NCI-H187 (cell line): ENCODE data around the gene LTK.

Source experiments
- DNase-seq, 2 experiments: peaks; one replicate each; lab custom pipeline; 2025; lab: John Stamatoyannopoulos, UW

The LTK gene

DNA sequence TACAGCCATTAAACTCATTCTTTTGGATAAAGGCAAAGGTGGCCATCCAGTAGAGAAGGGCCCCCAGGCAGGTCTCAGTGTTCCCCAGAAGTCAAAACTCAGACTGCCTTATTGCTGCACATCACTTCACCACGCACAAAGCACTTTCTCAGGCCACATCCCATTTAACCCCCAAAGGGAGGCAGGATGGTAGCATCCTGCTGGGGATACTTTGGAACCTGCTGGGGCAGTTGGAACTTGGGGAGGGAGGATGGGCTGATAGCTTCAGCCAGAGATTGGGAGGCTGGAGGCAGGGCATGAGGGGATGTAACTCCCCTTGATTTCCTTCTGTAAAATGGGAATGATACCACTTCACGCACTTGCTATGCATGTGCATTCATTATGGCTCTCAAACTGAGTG is 15.0 kb downstream of the LTK start:
- no peak for DNase-seq

GRCh38 chr15:41495736-41496599 is 17.7 kb downstream of the LTK start:
- DNase-seq: no peak

DNA sequence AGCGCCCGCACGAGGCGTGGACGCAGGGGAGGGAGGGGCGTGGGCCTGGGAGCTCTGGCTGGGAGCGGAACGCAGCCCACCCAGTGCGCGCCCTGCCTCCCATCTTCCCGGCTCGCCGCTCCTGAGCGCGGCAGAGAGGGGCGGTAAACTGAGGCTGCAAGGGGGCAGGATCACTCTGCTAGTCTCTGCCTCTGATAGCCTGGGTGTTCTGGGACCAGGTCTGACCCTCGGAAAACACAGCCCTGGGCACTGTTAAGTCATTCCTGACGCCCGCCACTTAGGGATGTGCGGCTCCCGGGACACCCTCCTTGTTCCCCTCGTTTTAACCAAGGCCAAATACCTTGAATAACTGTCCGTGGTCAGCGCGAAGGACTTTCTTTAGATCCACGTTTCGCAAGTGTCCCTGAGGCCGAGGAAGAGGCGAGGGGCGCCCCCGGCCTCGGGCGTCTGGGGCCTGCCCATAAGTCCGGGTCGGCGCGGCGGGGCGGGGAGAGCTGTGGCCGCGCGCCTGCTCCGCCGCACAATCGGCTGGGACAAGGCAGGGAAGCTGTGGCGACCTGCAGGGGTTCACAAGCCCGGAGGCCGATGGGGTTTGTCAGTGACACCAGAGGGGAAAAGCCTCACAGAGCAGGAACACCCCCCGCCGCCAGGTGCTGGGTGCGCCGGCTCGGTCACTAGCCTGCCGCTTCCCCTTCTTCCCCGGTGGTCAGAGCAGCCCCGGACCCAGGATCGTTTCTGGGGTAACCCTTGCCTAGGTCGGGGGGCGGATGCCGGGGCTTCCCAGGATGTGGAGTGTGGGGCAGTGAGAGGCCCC is 18.5 kb downstream of the LTK start:
- DNase-seq: no peak

DNA sequence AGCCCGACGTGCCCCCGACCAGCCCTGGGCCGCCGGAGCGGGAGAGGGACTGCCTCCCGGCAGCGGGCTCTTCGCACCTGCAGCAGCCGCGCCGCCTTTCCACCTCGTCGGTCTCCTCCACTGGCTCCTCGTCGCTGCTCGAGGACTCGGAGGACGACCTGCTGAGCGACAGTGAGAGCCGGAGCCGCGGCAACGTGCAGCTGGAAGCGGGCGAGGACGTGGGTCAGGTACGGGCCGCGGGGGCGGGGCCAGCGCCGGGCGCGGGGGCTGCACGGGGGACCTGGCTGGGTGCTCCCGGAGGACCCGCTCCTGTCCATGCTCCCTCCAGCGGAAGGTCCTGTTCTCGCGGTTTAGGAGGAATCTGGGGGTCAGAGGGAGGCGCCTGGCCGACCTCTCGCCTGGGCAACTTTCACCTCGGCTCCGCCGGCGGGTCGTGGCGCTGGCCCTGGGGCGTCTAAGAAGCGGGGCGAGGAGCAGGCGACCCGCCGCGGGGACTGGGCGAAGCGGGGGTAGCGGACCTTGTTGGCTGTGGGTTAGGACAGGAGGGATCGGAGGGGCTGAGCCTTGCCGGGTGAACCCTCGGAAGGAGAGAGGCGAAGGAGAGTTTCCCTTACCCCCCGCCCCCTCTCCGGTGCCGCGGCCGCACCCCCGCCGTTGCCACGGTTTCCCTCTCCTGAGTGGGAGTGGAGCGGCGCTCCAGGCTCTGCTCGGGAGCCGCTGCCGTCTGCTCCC is 19.3 kb downstream of the LTK start:
- DNase-seq: no peak

DNA sequence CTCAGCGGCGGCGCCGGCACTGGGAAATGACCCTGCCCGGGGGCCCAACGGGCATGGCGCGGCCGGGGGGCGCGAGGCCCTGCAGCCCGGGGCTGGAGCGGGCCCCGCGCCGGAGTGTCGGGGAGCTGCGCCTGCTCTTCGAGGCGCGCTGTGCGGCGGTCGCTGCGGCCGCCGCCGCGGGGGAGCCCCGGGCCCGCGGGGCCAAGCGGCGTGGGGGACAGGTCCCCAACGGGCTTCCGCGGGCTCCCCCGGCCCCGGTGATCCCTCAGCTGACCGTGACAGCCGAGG is 19.8 kb downstream of the LTK start:
- DNase-seq: no peak

- no peak for DNase-seq
Measured at GRCh38 chr15:41493205-41493901, 20.3 kb downstream of the LTK start, which contains the start of gene ITPKA. Gene ITPKA (plus strand): TSS chr15:41493874. CDS start chr15:41493928, 54 bp downstream.

DNA sequence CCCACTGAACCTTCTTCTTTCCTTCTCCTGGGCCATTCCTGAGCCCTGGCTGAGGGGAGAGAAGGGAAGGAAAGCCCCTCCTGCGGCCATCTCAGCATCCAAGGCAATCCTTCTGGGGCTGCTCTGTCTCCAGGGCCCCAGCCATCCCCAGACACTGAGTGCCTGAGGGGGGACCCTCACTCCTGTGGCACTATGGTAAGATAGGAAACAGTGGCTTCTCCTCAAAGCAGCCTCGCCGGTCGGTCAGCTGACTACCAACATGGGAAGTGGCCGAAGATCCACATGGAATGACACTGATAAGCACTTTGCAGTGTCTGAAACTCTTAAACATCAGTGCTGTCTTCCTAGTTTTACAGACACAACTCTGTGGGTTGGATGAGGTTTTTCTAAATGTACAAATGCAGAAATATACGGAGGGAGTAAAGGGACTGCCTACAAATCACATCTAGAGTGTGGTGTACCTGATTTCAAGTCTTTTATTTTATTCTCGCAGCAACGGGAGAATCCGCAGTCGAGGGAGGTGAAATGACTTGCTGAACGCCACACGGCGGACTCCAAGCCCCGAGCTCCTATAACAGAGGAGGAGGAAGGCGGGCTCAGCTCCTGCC is 20.9 kb downstream of the LTK start:
- no peak for DNase-seq

GRCh38 chr15:41491889-41492288 is 21.7 kb downstream of the LTK start:
- DNase-seq: no peak

GRCh38 chr15:41490355-41490754 is 23.3 kb downstream of the LTK start:
- no peak for DNase-seq

- no peak for DNase-seq
Measured at GRCh38 chr15:41489641-41490040, 24.0 kb downstream of the LTK start.

DNA sequence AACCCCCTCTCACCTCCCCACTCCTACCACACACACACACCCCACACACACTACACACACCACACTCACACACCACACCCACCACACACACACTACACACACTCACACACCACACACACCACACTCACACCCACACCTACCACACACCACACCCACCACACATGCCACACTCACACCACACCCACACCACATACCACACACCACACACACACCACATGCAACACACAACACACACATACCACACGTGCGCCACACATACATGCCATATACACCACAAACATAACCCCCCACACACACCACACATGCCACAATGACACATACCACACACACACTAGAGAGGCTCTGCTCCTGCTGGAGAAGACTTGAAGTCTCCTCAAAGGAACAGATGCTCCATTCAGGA is 25.8 kb downstream of the LTK start:
- no peak for DNase-seq

GRCh38 chr15:41487381-41487780 is 26.2 kb downstream of the LTK start:
- no peak for DNase-seq

DNA sequence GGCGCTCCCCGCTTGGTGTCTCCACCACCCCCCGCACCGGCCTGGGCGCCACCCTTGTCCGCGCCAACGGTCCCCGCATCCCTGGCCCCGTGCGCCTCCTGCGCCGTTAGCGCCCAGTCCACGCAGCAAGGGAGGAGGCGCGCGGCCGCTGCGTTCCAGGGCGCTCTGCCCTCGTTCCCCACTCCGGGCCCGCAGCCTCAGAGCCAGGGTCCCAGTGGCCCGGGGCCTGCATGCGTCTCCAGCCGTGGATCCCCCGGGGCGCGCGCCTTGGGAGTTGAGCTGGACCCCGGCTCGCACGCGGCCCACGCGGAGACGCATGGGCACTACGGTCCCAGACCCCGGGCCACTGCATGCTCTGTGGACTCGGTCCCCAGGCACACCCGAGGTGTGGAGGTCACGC is 27.3 kb downstream of the LTK start:
- no peak for DNase-seq

- no peak for DNase-seq
Measured at GRCh38 chr15:41484937-41485625, 28.5 kb downstream of the LTK start.

- DNase-seq: no peak
Measured at GRCh38 chr15:41483519-41483918, 30.1 kb downstream of the LTK start.

DNA sequence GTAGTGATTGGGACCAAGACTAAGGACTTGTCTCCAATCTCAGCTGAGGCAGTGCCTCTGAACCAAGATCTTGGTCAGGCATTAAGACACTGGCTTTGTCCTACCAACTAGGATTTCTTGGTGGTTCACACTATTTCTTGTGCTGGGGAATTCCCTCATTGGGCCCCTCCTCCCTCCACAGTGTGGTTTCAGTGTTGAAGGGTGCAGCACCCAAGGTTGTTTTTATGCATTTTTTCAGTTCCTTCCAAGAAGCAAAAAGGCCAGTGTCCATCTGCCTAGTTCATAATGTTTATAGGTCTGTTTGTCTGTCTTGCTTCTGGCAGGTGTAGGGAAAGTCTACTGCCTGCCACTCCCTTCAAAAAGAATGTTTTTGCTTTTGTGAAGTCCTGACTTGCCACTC is 30.5 kb downstream of the LTK start:
- no peak for DNase-seq

DNA sequence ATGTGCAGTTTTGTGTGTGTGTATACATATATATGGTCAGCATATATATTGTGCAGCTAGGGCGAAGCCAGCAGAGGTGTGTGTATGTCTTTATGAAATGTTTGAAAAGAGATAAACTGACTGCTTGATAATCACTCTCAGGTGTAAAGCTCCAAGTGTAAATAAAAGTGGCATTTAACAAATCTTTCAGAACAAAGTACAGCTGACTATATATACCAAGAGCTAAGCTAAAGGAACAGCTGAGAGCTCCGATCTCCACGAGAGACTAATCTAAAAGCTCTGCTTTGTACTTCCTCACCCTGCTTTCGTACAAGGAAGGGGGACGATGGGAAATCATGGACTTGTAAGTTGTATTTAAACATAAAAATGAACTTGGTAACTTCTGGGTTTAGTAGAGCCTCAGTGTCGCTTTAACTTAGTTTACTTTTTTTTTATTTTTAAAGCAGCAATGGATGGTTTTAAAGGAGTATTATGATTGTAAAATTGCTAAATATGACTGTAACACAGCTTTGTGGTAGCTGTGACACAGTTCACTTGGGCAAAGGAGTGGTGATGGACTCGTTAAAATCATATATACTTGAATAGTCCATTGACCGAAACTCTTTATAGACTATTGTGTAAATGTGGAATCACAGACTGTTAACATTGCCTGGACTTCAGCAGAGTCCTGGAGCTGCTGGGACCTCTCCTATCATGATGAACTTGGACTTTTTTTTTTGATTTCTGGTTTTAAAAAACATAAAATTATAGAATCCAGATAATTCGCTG is 31.3 kb downstream of the LTK start:
- DNase-seq: no peak

DNA sequence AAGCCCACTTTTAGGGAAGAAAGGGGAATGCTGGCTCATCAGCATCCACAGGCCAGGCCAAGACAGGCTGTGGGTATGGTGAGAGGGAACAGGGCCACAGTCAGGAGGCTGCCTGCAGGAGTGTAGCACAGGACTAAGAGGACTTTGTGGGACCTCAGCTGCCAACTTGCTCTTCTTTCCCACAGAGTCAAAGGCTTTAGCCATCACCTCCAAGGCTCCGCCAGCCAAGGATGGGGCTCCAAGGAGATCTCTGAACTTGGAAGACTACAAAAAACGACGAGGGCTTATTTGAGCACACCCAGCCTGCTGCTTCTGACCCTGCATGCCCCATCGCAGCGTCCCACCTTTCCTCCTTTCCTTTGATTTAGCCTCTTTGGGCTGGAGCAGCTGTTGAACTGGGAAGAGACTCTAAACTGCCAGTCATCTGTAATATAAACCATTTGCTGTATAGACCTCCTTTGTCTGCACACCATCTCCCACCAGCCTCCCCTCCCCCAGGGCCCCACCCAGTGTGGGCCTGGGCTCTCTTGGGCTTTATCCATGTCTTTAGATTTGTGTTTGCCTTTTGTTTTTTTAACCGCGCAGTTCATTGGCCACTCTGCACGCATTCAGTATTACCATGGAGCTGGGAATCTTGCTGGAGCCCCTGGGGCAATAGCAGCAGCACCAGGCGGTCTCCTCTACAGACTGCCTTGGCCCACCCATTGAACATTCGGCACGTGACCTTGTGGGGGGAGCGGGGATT is 33.1 kb downstream of the LTK start:
- DNase-seq: no peak

DNA sequence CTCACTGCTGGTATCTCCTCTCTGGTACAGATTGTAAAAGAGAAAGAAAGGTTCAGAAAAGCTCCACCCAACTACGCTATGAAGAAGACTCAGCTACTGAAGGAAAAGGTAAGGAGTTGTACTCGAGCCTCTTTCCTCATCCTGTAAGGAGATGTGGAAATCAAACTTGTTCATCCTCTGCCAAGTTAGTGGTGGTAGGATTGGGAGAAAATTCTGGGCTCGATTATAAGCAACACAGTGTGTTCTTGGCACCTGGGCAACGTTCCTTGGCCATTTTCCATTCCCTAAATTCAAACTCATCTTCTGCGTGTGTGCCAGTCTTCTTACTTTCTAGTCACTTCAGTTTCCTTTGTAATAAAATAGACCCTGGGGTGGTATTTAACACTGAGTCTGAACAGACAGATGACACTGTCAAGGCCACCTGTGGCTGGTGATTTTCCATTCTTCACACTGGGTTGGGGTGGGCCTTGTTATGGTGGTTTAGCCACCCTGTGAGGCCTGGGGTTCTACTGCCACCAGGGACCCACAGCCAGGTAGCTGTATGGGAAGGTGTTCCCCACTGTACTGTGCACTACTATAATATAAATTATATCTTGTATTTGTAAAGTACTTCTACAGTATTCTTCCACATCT is 37.1 kb downstream of the LTK start:
- no peak for DNase-seq
